Measurements from ENCODE around the gene MYCBP2. TPM values are rescaled to one million over a fixed set of nuclear protein-coding genes. Genes with fewer than 3 reads are reported as not detected.

The MYCBP2 gene
- total and polyA plus RNA-seq, 4 donors: 12.1 to 86.4 (median 30.0) TPM

- TF ChIP-seq RAD21 (IDR thresholded peaks at IDR 0.05) (no peak), CTCF (IDR thresholded peaks at IDR 0.05; ENCODE audit: low read depth, low read length, missing input control) (no peak), FOXA2 (IDR thresholded peaks at IDR 0.05) (no peak)
Measured at GRCh38 chr13:77358001-77358400, 31.1 kb upstream of the MYCBP2 start (continued).

GRCh38 chr13:77356155-77356554, 29.3 kb upstream of the MYCBP2 start:
- 22% methylated on average over 2 of the region's 2 CpGs for WGBS
- no peak for DNase-seq (ENCODE audit: low spot score)
- H3K36me3 ChIP-seq (ENCODE audit: control insufficient read depth in 4 of 4, insufficient read depth in 3 of 4, low read depth in 1 of 4, low read length in 3 of 4): no peaks in the 10 kb centered on the region
- no peaks in the 10 kb centered on the region for H3K27me3 ChIP-seq (ENCODE audit: control insufficient read depth in 4 of 4, insufficient read depth in 4 of 4, low read length in 3 of 4)
- H3K9me3 ChIP-seq (ENCODE audit: control insufficient read depth in 4 of 4, low read length in 3 of 4): no peaks in the 10 kb centered on the region
- H3K4me1 ChIP-seq (ENCODE audit: control insufficient read depth in 4 of 4, insufficient read depth in 4 of 4, low read length in 3 of 4): peaks cover 0 to 10% (median 1%) of the 10 kb centered on the region in 4 donors
- TF ChIP-seq CTCF (IDR thresholded peaks at IDR 0.05; ENCODE audit: low read depth, low read length, missing input control): no peak
- TF ChIP-seq ATF3 (IDR thresholded peaks at IDR 0.05): peak; percentile 51
- TF ChIP-seq REST (IDR thresholded peaks at IDR 0.05): peak; percentile 29
- TF ChIP-seq ZBTB33 (IDR thresholded peaks at IDR 0.05): peak; percentile 11
- no peak for TF ChIP-seq EGR1 (IDR thresholded peaks at IDR 0.05; ENCODE audit: low read depth in 2 of 2)
- TF ChIP-seq YY1 (IDR thresholded peaks at IDR 0.05): peak; percentile 43
- TF ChIP-seq HNF4A (conservative IDR thresholded peaks at IDR 0.05): peak; percentile 56 to 67
- peak; percentile 68 to 91 for TF ChIP-seq RXRA (IDR thresholded peaks at IDR 0.05)
- TF ChIP-seq SP1 (IDR thresholded peaks at IDR 0.05): peak; percentile 86
- TF ChIP-seq RAD21 (IDR thresholded peaks at IDR 0.05): peak; percentile 26 to 54
- TF ChIP-seq FOXA1 (IDR thresholded peaks at IDR 0.05): no peak
- no peak for TF ChIP-seq JUND (IDR thresholded peaks at IDR 0.05)
- TF ChIP-seq TAF1 (conservative IDR thresholded peaks at IDR 0.05): peak; percentile 36
- peak overlapping the region; percentile 58 to 85 for H3K27ac ChIP-seq (ENCODE audit: low read depth in 1 of 2, low read length in 2 of 2)
- no peak overlapping the region for H3K9ac ChIP-seq (ENCODE audit: low read depth in 1 of 2, low read length in 2 of 2)
- H3K4me3 ChIP-seq (ENCODE audit: low read depth in 1 of 3, low read length in 3 of 3): no peak overlapping the region

Data from liver (tissue), 9 donors.